Body of pancreas (tissue), 4 donors: ENCODE data around the gene NHERF2.

Experiments used
- CTCF ChIP-seq, 7 experiments: fragments of 450-650 bp in 4 of 7; fragments of 200-600 bp in 3 of 7; sonication (generic) in 3 of 7; IDR thresholded peaks; one replicate each; pipeline ENCODE4 v1.5.1; 2016 to 2019; ENCODE audit warnings: antibody characterized with exemption in 7 of 7
- POLR2A ChIP-seq, 3 donors: fragments of 450-650 bp; IDR thresholded peaks; one replicate each; pipeline ENCODE4 v1.6.1; 2016; ENCODE audit warnings: antibody characterized with exemption in 3 of 3, mild to moderate bottlenecking in 2 of 3

DNA sequence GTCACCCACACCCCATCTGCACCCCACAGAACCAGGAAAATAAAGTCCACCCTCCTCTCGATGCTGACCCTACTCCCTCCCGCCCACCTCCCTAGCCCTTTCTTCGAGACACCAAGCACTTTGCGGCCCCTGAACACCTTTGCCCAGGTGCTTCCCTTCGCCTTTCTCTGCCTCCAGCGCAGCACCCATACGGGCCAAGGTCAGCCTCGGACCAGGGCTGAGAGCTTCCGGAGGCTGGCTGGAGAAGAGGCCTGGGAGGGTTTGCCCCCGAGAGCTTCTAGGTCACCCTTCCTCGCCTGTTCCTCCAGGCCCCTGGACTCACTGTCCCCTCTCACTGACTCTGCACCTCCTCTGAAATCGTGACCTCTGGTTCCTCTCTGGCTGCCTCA lies 2.7 kb upstream of the NHERF2 start:
- TF ChIP-seq CTCF (IDR thresholded peaks at IDR 0.05) (no peak), POLR2A (IDR thresholded peaks at IDR 0.05) (no peak)
